GM19240 (cell line): ENCODE results near the gene CHERP.
"Not testable (repeated sequence)": the region's sequence is repeated elsewhere in the genome, so short reads cannot be mapped to it uniquely, and the experiment has no call there.

Experiments
- DNase-seq: peaks from one replicate; pipeline ENCODE4 v3.0.0; 2011; ENCODE audit warnings: low spot score; ENCODE audit not compliant: insufficient read length

Gene CHERP

GRCh38 chr19:16577531-16577985 lies 35.3 kb upstream of the CHERP start:
- DNase-seq = no peak

GRCh38 chr19:16576690-16577530 lies 34.7 kb upstream of the CHERP start:
- DNase-seq = no peak

- no peak for DNase-seq
Measured at GRCh38 chr19:16575861-16576689, 33.8 kb upstream of the CHERP start.

DNA sequence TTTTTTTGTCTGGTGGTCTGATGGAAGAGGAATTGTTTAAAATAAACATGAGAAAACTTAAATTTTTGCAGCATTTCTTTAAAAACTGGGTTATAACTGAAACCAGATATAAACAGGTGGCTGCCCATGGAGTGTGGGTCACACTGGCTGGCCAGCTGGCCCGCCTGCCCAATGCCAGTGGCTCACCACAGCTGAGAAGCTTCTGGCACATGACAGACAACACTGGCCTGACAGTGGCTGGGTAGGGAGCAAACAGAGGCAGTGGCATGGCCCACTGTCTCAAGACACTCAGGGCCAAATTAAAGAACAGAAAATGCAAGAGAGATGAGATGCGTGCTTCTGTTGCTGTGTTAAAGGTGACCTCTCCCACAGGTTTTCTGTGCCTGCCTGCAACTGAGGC lies 33.0 kb upstream of the CHERP start:
- no peak for DNase-seq

GRCh38 chr19:16573925-16574324 lies 31.7 kb upstream of the CHERP start:
- no peak for DNase-seq

GRCh38 chr19:16573296-16573695 lies 31.1 kb upstream of the CHERP start:
- no peak for DNase-seq

GRCh38 chr19:16572332-16573211 lies 30.3 kb upstream of the CHERP start, which contains the start of gene SLC35E1:
TSS of gene SLC35E1 (minus strand) at chr19:16572415. CDS start at chr19:16572364, 51 bp downstream.
- peak; percentile 100 for DNase-seq

- no peak for DNase-seq
Measured at GRCh38 chr19:16571822-16572331, 29.6 kb upstream of the CHERP start.

DNA sequence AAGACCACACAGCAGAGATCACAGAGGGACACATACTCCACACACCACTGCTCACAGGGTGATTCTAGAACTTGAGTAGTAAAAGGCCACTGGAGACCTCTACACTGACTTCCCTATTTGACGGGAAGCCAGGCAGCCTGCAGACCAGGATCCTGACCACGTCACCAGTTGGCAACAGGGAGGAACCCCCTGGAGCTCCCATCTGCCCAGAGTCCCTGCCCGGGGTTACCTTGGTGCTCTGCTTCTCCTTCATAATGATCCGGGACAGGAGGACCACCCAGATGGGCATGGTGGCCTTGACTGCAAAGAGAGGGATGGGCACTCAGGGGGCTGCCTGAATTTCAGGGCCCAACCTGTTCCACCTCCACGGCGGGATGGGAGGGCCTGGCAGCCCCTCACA lies 29.0 kb upstream of the CHERP start:
- DNase-seq = no peak

- DNase-seq = no peak
Measured at GRCh38 chr19:16569609-16570320, 27.5 kb upstream of the CHERP start.

DNA sequence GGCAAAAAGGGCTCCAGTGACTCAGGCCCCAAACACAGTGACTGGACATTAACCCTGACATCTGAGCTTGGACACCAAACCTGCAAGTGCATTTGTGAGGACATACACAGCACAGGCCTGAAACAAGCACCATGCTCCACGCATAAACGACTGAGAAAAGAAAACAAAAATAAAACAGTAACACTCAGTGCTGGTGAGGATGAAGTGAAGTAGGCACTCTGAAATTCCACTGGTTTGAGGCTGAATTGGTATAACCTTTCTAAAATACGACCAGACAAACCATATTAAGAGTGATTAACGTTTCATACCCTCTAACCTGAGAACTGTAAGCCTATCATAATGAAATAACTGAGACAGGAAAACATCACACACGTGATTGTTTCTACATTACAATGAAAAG lies 24.5 kb upstream of the CHERP start:
- DNase-seq = no peak

GRCh38 chr19:16566161-16566560 lies 23.9 kb upstream of the CHERP start:
- DNase-seq = no peak

DNA sequence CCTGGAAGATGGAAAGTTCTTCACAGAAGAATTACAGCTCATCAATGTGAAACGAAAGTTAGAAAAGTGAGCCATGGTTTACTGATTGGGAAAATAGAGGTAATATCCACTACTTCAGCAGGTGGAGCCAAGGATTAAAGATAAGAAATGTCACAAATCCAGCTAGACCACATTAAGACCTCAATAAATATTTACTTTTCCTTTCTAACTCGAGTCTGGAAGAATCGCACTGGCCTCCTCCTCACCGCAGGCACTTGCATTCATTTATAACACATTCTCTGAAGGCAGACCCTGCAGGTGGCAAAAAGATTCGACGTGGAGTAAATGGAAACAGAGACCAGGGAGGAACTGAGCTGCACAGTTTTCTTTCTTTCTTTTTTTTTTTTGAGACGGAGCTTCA lies 22.6 kb upstream of the CHERP start:
- no peak for DNase-seq

- no peak for DNase-seq
Measured at GRCh38 chr19:16562608-16563025, 20.4 kb upstream of the CHERP start.

DNA sequence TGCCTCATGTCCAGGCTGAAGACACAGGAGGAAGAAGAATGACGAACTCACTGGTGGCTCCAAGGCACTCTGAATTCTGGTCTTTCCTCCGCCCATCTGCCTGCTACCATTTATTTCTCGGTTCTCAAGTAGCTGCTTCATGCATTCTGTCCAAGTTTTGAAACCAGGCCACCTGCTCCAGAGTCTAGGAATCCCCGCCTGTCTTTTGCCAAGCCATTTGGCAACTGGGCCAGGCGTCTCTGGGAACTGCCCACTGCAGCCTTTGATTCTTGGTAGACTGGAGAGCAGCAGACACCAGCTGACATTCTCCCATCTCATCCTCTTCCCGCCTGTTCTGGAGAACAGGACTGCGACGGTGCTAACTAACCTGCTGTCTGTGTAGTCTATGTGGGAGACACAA lies 19.1 kb upstream of the CHERP start:
- DNase-seq = no peak

DNA sequence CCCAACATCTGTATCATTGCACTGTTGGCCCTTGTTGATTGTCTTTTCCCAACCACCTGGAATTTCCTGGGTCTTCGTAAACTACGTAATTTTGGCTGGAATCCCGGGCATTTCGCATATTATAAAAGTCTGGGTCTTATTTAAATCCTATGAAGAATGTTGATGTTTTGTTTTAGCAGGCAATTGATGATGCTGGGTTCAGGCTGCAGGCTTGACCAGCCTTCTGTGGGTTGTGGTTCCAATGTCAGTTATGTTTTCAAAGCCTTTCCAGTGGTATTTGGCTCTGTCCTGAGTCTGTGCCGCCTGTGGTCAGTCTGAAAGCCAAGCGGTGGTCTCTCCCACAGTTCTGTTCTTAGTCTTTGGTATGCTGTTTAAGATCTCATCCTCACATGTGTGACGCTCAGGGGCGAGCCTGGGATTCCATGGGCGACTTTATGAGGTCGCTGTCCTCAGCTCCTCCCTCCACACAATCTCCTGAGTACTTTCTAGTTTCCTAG lies 17.6 kb upstream of the CHERP start:
- no peak for DNase-seq

DNA sequence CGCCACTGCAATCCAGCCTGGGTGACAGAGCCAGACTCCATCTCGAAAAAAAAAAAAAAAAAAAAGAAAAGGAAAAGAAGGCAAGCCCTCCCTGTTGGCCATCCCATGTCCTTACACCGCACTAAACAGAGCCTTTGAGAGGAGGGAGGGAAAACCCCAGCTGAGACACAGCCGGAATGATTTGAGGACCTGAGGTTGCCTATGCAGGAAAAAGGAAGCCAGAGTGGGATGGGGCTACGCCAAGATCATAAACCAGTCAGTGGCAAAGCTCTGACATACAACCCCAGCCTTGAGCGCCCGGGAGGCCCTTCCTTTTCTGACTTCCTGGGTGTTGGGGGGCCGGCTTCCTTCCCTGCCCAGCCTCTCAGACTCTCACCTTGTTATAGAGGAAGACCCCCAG lies 12.5 kb upstream of the CHERP start:
- DNase-seq = no peak

DNA sequence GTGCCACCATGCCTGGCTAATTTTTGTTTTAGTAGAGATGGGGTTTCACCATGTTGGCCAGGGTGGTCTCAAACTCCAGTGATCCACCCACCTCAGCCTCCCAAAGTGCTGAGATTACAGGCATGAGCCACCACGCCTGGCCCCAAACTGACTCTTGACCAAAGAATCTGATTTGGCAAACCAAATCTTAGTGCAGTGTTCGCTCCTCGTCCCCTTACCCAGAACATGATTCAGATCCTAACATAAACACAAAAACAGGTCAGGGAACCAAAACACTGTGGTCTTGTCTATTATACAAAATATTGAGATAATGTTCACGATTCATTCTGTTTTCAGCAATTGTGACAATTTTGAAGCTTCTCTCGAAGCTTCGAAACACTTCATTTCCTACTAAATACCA lies 9.7 kb upstream of the CHERP start:
- DNase-seq = not testable (repeated sequence)

DNA sequence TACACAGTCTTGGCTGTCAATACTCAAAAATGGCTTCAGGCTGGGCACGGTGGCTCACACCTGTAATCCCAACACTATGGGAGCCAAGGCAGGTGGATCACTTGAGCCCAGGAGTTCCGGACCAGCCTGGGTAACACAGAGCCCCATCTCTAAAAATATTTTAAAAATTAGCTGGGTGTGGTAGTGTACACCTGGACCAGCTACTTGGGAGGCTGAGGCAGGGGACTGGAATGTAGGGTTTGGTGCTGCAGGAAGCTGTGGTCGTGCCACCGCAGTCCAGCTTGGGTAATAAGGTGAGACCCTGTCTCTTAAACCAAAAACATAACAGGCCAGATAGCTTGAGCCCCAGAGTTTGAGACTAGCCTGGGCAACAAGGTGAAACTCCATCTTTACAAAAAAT lies 6.7 kb upstream of the CHERP start:
- DNase-seq = no peak

DNA sequence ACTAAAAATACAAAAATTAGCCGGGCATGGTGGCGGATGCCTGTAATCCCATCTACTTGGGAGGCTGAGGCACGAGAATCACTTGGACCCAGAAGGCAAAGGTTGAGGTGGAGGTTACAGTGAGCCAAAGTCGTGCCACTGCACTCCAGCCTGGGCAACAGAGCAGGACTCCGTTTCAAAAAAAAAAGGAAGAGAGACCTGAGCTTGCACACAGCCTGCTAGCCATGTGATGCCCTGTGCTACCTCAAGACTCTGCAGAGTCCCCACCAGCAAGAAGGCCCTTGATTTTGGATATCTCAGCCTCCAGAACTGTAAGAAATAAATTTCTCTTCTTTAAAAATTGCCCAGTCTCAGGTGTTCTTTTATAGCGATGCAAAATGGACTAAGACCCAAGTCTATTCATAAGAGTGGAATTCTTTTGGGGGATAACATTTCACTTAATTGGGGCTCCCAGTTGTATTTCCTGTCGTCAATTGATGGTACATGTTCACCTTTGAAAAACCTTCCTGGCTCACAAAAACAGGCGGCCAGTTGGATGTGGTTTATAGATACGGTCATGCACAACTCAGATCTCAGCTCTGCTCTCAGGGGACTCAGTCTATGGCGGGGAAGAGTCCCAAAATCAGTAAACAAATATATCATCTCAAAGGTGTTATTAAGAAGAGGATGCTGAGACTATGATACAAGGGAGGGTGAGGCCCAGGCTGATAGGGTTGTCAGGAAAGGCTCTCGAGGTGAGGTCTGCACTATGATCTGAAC lies 2.4 kb upstream of the CHERP start:
- no peak for DNase-seq
